Measurements from ENCODE around the gene ASS1.

Gene ASS1

DNA sequence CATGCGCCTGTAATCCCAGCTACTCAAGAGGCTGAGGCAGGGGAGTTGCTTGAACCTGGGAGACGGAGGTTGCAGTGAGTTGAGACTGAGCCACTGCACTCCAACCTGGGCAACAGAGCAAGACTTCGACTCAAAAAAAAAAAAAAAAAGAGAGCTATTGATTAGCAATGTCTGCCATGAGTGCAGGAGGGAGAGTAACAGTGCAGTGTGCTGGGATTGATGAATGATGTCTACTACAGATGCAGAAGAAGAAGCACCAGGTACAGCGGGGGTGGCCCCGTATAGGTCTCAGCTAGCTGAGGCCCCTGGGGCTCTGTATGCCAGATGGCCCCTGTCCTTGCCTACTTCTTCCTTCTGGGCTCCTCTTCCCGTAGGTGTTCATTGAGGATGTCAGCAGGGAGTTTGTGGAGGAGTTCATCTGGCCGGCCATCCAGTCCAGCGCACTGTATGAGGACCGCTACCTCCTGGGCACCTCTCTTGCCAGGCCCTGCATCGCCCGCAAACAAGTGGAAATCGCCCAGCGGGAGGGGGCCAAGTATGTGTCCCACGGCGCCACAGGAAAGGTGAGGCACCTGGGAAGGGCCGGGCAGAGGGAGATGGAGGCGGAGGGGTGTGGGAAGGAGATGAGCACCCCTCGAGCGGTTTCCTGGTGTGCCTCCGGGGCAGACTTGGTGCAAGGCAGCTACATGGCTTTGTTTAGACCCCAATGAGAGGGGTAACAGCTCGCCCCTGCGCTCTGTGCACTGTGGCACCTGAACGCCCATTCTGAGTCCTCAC lies 13.5 kb downstream of the ASS1 start:
- DNase-seq: no peak

- no peak for DNase-seq
Measured at GRCh38 chr9:130458804-130459067, 14.0 kb downstream of the ASS1 start.

DNA sequence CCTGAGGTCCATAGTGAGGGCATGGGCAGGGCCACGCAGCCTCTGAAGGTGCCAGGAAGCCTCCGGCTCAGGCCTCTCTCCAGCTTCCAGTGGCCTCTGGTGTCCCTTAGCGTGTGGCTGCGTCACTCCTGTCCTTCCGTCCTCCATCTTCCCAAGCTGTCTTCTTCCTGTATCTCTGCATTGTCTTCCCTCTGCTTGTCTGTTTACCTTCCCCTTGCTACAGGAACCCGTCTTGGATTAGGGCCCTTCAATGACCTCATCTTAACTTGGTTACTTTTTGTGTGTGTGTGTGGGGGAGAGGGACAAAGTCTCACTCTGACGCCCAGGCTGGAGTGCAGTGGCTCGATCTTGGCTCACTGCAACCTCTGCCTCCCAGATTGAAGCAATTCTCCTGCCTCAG lies 14.4 kb downstream of the ASS1 start:
- no peak for DNase-seq

GRCh38 chr9:130459941-130460669 lies 15.3 kb downstream of the ASS1 start:
- no peak for DNase-seq

- peak; percentile 72 for DNase-seq
Measured at GRCh38 chr9:130461218-130461630, 16.5 kb downstream of the ASS1 start.

- no peak for DNase-seq
Measured at GRCh38 chr9:130461731-130462130, 17.0 kb downstream of the ASS1 start.

- DNase-seq: no peak
Measured at GRCh38 chr9:130462685-130463540, 18.2 kb downstream of the ASS1 start.

DNA sequence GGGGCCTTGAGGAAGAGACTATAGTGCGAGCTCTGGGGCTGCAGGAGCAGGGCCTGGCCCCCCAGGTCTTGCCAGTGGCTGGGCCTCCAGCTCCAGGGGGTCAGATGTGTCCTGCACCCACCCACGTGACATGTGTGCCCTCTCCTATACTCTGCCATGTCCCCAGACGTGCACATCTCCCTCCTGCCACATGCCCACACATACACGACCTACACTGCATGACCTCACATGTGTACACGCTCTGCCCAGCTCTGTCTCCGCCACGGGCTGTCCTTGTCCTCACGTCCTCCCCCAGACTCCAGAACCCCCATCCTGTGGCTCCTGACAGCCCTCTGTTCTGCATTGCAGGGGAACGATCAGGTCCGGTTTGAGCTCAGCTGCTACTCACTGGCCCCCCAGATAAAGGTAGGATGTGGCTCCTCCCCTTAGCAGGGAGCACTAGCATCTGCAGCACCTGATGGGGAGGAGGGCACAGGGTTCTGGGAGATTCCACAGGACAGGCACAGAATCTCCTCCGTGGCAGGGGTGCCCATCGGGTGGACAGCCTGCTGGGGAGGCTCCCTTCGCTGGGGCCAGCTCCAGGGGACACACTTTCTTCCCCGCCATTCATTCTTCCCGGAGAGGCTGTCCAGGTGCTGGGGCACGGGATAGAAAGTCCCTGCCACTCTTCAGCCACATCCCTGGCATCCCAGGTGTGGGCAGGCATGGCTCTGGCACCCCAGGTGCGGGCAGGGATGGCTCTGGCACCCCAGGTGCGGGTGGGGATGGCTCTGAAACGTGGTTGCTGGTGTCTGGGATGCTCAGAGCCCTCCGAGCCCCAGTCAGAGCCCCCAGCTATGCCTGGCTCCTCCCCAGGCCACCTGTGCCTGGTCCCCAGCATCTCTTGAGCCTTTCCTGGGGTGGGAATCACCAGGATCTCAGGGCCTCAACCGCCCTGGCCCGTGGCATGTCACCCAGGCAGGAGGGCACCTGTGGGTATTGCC lies 19.3 kb downstream of the ASS1 start:
- DNase-seq: no peak

GRCh38 chr9:130465383-130466096 lies 20.8 kb downstream of the ASS1 start:
- DNase-seq: peak; percentile 61

GRCh38 chr9:130466537-130467217 lies 21.9 kb downstream of the ASS1 start:
- DNase-seq: no peak

- DNase-seq: no peak
Measured at GRCh38 chr9:130467316-130467715, 22.6 kb downstream of the ASS1 start.

GRCh38 chr9:130468566-130468965 lies 23.8 kb downstream of the ASS1 start:
- no peak for DNase-seq

- DNase-seq: no peak
Measured at GRCh38 chr9:130470269-130470668, 25.5 kb downstream of the ASS1 start.

DNA sequence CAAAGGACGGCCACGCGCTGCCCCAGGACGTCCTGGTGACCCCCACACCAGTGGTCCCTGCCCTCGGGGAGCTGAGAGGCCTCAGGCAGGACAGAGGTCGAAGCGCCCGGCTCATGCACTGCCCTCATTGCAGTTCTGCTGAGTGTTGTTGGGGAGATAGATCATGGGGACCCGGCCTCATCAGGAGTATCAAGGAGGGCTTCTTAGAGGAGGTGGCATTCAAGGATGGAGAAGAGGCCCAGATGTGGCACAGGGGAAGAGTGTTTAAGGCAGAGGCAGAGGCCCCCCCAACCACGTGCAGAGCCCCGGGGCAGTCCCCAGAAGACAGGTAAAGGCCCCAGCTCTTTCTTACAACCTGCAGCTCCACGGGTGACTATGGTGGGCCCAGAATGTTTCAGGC lies 26.2 kb downstream of the ASS1 start:
- DNase-seq: no peak

- DNase-seq: no peak
Measured at GRCh38 chr9:130471411-130472183, 26.8 kb downstream of the ASS1 start.

DNA sequence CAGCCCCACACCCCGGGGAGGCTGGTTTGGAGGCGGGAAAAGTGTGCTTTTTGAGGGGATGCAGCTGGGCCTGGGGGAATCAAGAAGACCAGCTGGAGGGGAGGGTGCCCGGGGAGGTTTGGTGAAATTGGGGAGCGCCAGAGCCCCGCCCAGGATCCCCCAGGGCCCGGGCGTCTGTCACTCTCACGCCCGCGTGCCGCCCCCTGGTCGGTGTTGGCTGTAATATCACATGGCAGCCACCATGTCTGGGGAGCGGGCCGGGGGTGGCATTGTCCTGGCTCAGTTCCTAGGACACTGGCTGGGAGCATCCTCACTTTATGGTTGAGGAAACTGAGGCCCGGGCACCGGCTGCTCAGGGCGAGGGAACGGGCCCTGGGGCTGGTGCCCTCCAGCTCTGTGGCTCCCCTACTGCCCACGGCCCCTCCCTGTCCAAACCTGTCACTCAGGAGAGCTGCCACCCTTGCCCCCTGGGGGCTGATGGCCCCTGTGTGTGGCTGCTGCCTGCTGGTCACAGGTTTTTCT lies 27.5 kb downstream of the ASS1 start:
- no peak for DNase-seq

GRCh38 chr9:130473009-130473408 lies 28.2 kb downstream of the ASS1 start:
- DNase-seq: no peak

DNA sequence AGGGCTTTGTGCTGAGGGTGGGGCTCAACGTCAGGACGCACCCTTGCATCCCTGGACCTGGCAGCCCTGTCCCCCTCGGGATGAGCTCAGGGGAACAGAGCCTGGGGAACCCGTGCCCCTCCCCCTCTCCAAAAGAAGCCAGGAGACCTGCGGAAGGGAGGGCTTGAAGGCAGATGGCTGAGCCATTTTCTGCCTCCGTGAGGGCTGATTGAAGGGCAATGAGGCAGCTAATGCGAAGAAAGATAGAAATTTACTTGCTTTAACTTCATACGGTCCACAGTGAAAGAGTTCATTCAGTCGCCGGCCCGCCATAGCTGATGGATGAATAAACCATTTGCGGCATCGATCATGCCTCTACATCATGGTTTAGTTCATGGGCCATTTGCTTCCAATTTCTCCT lies 28.8 kb downstream of the ASS1 start:
- DNase-seq: no peak

DNA sequence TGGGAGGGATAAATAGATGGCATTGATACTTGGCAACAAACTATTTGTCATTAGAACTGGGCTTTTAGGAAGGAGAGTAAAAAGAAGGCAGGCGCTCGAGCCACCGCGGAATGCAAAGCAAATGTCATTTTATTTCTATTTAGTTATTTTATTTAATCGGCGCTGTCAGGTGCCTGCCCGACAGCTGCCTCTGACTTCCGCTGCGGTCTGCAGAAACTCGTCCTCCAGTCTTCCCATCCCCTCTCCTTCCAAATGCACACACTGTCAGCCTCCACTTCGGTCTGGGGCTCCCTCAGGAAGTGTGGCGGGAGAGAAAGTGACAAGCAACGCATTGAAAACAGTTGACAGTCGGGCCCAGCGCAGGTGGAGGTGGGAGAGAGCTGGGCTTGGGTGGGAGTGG lies 29.3 kb downstream of the ASS1 start:
- no peak for DNase-seq

DNA sequence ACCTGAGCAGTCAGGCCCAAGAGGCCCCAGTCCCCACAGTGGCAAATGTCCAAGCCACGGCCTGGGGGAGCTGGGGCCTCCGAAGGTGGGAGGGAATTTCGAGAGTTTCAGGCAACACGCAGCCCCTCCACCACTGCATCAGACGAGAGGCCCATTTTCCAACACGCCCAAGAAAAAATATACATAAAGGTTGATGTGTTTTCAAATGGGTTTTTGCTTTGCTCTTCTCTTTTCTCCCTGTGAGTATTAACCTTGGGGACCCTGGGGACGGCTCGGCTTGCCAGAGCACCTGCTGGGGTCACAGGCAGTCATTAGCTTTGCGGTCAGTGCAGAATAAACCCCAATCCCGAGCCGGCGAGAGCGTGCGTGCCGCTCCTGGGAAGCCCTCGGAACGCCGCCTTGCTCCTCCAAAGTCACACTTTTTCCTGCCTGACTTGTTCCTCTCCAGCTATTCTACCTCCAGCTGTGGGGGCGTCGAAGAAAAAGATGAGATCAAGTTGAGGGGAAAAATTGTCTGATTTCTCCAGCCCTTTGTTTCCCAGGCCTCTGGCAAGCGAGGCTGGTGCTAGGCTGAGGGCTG lies 31.5 kb downstream of the ASS1 start:
- DNase-seq: no peak

All from left hindlimb (tissue), 1 donor.